Measurements from ENCODE around the gene CACNA1D. TPM values are rescaled to one million over a fixed set of nuclear protein-coding genes. Genes with fewer than 3 reads are reported as not detected.

CACNA1D gene
- total RNA-seq, 1 experiment from 2014 or later = not detected

DNA sequence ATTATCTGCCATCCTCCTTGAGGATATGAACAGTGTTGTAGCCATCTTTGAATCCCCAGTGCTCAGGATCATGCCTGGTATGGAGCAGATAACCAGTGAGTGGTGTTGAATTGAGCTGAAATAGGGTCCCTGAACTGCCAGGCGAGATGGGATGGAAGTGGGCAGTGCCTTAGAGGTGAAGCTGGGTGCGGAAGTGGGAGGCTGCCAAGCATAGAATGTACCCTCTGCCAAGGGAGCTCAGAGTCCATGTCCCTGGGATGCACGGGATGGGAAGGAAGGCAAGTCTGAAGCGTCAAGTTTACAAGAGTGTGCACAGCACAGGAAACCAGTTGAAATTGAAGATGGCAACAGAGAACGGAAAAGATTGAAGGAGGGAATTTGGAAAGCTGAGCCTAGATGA lies 147.0 kb downstream of the CACNA1D start:
- CTCF ChIA-PET = no interaction called here

DNA sequence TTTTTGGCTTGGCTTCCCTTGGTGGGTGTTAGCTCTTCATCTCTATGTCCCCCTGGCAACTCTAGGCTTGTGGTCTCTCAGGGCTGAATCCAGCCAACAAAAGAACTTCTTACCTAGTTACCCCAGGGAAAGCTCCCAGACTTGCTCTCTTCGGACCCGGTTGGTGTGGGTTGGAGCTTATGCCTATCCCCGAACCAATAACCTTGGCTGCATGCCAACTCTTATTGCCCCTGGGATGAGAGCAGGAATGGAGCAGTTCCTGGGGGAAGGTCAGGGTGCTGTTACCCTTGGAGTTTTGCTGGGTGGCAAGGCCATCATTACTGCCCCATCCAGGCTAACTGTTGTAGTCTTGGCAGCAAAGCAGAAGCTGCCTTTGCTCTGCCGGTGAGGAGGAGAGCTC lies 147.8 kb downstream of the CACNA1D start:
- BruUV-seq (replicated peaks) = no TSS peak
- ChIA-PET POLR2A (ENCODE audit: low non-redundant PET) (no interaction called here), CTCF (no interaction called here)
- DNase-seq (ENCODE audit: low spot score) = no peak
- TF ChIP-seq, protein P1, sequence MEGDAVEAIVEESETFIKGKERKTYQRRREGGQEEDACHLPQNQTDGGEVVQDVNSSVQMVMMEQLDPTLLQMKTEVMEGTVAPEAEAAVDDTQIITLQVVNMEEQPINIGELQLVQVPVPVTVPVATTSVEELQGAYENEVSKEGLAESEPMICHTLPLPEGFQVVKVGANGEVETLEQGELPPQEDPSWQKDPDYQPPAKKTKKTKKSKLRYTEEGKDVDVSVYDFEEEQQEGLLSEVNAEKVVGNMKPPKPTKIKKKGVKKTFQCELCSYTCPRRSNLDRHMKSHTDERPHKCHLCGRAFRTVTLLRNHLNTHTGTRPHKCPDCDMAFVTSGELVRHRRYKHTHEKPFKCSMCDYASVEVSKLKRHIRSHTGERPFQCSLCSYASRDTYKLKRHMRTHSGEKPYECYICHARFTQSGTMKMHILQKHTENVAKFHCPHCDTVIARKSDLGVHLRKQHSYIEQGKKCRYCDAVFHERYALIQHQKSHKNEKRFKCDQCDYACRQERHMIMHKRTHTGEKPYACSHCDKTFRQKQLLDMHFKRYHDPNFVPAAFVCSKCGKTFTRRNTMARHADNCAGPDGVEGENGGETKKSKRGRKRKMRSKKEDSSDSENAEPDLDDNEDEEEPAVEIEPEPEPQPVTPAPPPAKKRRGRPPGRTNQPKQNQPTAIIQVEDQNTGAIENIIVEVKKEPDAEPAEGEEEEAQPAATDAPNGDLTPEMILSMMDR (conservative IDR thresholded peaks at IDR 0.05; ENCODE audit: low read depth, low read length) = no peak
- no peak for TF ChIP-seq EZH2 (IDR thresholded peaks at IDR 0.05; ENCODE audit: borderline replicate concordance, low read depth, low read length, poor library complexity, severe bottlenecking)
- Histone ChIP-seq H3K9me3 (ENCODE audit: low read depth, low read length, poor library complexity, severe bottlenecking) (no peaks in the 10 kb centered on the region), H3K36me3 (ENCODE audit: insufficient read depth, low read length, poor library complexity, severe bottlenecking) (no peaks in the 10 kb centered on the region), H3K4me3 (ENCODE audit: low read depth, low read length, poor library complexity, severe bottlenecking) (no peak overlapping the region), H3K27me3 (replicated peaks; ENCODE audit: insufficient read depth, low read depth, low read length, poor library complexity) (no peaks in the 10 kb centered on the region), H3K27ac (ENCODE audit: low read depth, low read length, poor library complexity, severe bottlenecking) (no peak overlapping the region), H3K4me1 (ENCODE audit: insufficient read depth, low read length, poor library complexity, severe bottlenecking) (no peaks in the 10 kb centered on the region)
- intact Hi-C loops (cut with micrococcal nuclease; ENCODE audit: unreplicated experiment) = no loop called here

More for the DNA sequence above, 147.0 kb downstream of the CACNA1D start:
- Histone ChIP-seq H3K27me3 (replicated peaks; ENCODE audit: insufficient read depth, low read depth, low read length, poor library complexity) (no peaks in the 10 kb centered on the region), H3K9me3 (ENCODE audit: low read depth, low read length, poor library complexity, severe bottlenecking) (no peaks in the 10 kb centered on the region), H3K4me3 (ENCODE audit: low read depth, low read length, poor library complexity, severe bottlenecking) (no peak overlapping the region), H3K36me3 (ENCODE audit: insufficient read depth, low read length, poor library complexity, severe bottlenecking) (no peaks in the 10 kb centered on the region), H3K27ac (ENCODE audit: low read depth, low read length, poor library complexity, severe bottlenecking) (no peak overlapping the region), H3K4me1 (ENCODE audit: insufficient read depth, low read length, poor library complexity, severe bottlenecking) (no peaks in the 10 kb centered on the region)
- BruUV-seq (replicated peaks) = no TSS peak
- TF ChIP-seq, protein P1 (conservative IDR thresholded peaks at IDR 0.05; ENCODE audit: low read depth, low read length) = no peak
- no peak for TF ChIP-seq EZH2 (IDR thresholded peaks at IDR 0.05; ENCODE audit: borderline replicate concordance, low read depth, low read length, poor library complexity, severe bottlenecking)
- POLR2A ChIA-PET (ENCODE audit: low non-redundant PET) = no interaction called here
- intact Hi-C loops (cut with micrococcal nuclease; ENCODE audit: unreplicated experiment) = no loop called here
- DNase-seq (ENCODE audit: low spot score) = no peak

DNA sequence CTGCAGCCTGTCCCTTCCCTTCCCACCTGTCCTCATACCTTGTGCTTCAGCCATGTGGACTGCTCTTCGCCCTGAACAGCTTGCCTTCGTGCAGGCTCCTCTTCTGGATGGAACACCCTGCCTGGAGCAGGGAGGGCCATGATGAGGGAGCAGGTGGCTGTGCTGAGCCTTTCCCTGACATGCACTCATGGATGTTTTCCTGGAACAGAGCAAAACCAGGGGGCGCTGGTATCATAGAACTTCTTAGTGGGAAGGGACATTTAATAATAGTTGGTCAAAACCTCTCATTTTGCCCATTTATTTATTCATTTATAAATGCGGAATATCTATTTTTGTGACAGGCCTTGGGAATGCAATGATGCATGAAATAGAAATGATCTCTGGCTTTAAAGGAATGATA lies 149.3 kb downstream of the CACNA1D start:
- ChIA-PET POLR2A (ENCODE audit: low non-redundant PET) (no interaction called here), CTCF (no interaction called here)
- BruUV-seq (replicated peaks) = no TSS peak
- no peak for DNase-seq (ENCODE audit: low spot score)
- Histone ChIP-seq H3K4me1 (ENCODE audit: insufficient read depth, low read length, poor library complexity, severe bottlenecking) (no peaks in the 10 kb centered on the region), H3K9me3 (ENCODE audit: low read depth, low read length, poor library complexity, severe bottlenecking) (no peaks in the 10 kb centered on the region), H3K27me3 (replicated peaks; ENCODE audit: insufficient read depth, low read depth, low read length, poor library complexity) (no peaks in the 10 kb centered on the region), H3K36me3 (ENCODE audit: insufficient read depth, low read length, poor library complexity, severe bottlenecking) (no peaks in the 10 kb centered on the region), H3K27ac (ENCODE audit: low read depth, low read length, poor library complexity, severe bottlenecking) (no peak overlapping the region), H3K4me3 (ENCODE audit: low read depth, low read length, poor library complexity, severe bottlenecking) (no peak overlapping the region)
- no peak for TF ChIP-seq EZH2 (IDR thresholded peaks at IDR 0.05; ENCODE audit: borderline replicate concordance, low read depth, low read length, poor library complexity, severe bottlenecking)
- TF ChIP-seq, protein P1 (conservative IDR thresholded peaks at IDR 0.05; ENCODE audit: low read depth, low read length) = no peak
- intact Hi-C loops (cut with micrococcal nuclease; ENCODE audit: unreplicated experiment) = no loop called here

All from A673 (cell line).